ENCODE measurements around the gene MYOZ3. TPM values are rescaled to one million over a fixed set of nuclear protein-coding genes. Genes with fewer than 3 reads are reported as not detected.

The MYOZ3 gene
- total and polyA plus RNA-seq, 2 of the 8 experiments (the other 6 are each of a cell fraction or from before 2014, with no cell fraction given): 9.6 to 19.1 TPM

- H4K20me1 ChIP-seq (replicated peaks in 1 of 2; ENCODE audit: control insufficient read depth in 1 of 2, insufficient read depth in 2 of 2, low read length in 2 of 2): no peaks in the 10 kb centered on the region
- peak in 1 of 2 experiments; percentile 94 for DNase-seq (ENCODE audit: low read depth in 1 of 2, low spot score in 2 of 2)
- ChIA-PET POLR2A (ENCODE audit: partially characterized antibody) (interaction anchor here (0.6 to 8.2 kb wide), 7 partner anchors 16 to 207 kb away, joined by 3 to 70 read pairs (median 4); partner anchors contain the start of gene RPS14), CTCF (ENCODE audit: partially characterized antibody) (interaction anchor here (0.8 to 20.1 kb wide), 21 partner anchors 10 to 206 kb away, joined by 3 to 303 read pairs (median 4); partner anchors contain the start of gene SYNPO)
- FAIRE-seq: no peak
- peak overlapping the region; percentile 91 for H4K5ac ChIP-seq (ENCODE audit: insufficient read length, low read depth, low read length)
- H3K79me2 ChIP-seq (ENCODE audit: control insufficient read depth in 1 of 2, insufficient read depth in 2 of 2, low read length in 2 of 2): no peaks in the 10 kb centered on the region
- H2AK5ac ChIP-seq (ENCODE audit: low read depth, low read length): no peak overlapping the region
- no peak overlapping the region for H3K14ac ChIP-seq (ENCODE audit: insufficient read length)
- peak overlapping the region; percentile 2; the same call in 1 of the 2 replicates for H2BK12ac ChIP-seq (ENCODE audit: low read depth, low read length)
- H4K91ac ChIP-seq (replicated peaks; ENCODE audit: insufficient read length, low read length): peak overlapping the region; percentile 10
- WGBS, 2 experiments (ENCODE audit: extremely low coverage in 1 of 2, insufficient coverage in 1 of 2, insufficient read length in 1 of 2, insufficient replicate concordance in 2 of 2, low coverage in 1 of 2, low lambda C conversion rate in 2 of 2, missing lambda C conversion rate in 1 of 2): 0% methylated on average over 31 of the region's 99 CpGs; no CpG with 5 or more reads in 1 of the 2 experiments
- H3K9me3 ChIP-seq (ENCODE audit: insufficient read depth in 2 of 2, low read depth in 1 of 2, low read length in 1 of 2): no peaks in the 10 kb centered on the region
- peak overlapping the region; percentile 55 to 74 (median 60); a peak in 6 of 7 replicates for H3K9ac ChIP-seq (replicated peaks in 1 of 4; ENCODE audit: extremely low read depth in 1 of 4, low read depth in 3 of 4, low read length in 3 of 4)
- H3K23ac ChIP-seq (ENCODE audit: insufficient read length): no peak overlapping the region
- H3K56ac ChIP-seq (replicated peaks; ENCODE audit: insufficient read length, low read depth, low read length): peak overlapping the region; percentile 55
- peak overlapping the region; percentile 87; the same call in 1 of the 2 replicates for H2AFZ ChIP-seq (ENCODE audit: low read length)
- peak overlapping the region; percentile 44 to 78 (median 46) for H3K4me3 ChIP-seq (ENCODE audit: extremely low read depth in 1 of 4, insufficient read depth in 2 of 4, low read depth in 3 of 4, low read length in 4 of 4)
- H3K18ac ChIP-seq (ENCODE audit: extremely low read depth, low read length): peak overlapping the region; percentile 95
- H3K23me2 ChIP-seq (ENCODE audit: low read depth, low read length): peaks cover 2% of the 10 kb centered on the region; the same call in 1 of the 2 replicates
- no peaks in the 10 kb centered on the region for H3K36me3 ChIP-seq (ENCODE audit: control insufficient read depth in 2 of 4, insufficient read depth in 4 of 4, low read length in 3 of 4)
- peak overlapping the region; percentile 4 for H3K4ac ChIP-seq (replicated peaks; ENCODE audit: insufficient read length, low read depth, low read length)
- H2BK5ac ChIP-seq (ENCODE audit: low read depth, low read length): peak overlapping the region; percentile 56; the same call in 1 of the 2 replicates
- H4K8ac ChIP-seq (ENCODE audit: extremely low read depth, insufficient read depth, low read length): peak overlapping the region; percentile 95
- no peak overlapping the region for H2BK120ac ChIP-seq (replicated peaks; ENCODE audit: low read depth, low read length)
- H2BK20ac ChIP-seq (ENCODE audit: low read length): no peak overlapping the region
- H2BK15ac ChIP-seq (ENCODE audit: low read length): no peak overlapping the region
- peaks cover 0 to 11% (median 3%) of the 10 kb centered on the region in 4 experiments; a peak in 4 of 7 replicates for H3K4me1 ChIP-seq (replicated peaks in 1 of 4; ENCODE audit: control insufficient read depth in 3 of 4, insufficient read depth in 4 of 4, low read length in 3 of 4)
- no peaks in the 10 kb centered on the region; a peak in 1 of 7 replicates for H3K27me3 ChIP-seq (replicated peaks in 1 of 4; ENCODE audit: control insufficient read depth in 3 of 4, extremely low read depth in 1 of 4, insufficient read depth in 3 of 4, low read length in 3 of 4)
- no peaks in the 10 kb centered on the region for H3K79me1 ChIP-seq (ENCODE audit: low read depth, low read length)
- H3K4me2 ChIP-seq (ENCODE audit: insufficient read depth in 1 of 2, low read depth in 2 of 2, low read length in 2 of 2): peak overlapping the region; percentile 65 to 96
- no peak overlapping the region; the same call in 1 of the 2 replicates for H3K27ac ChIP-seq (ENCODE audit: low read depth, low read length)
- TF ChIP-seq, protein P1, sequence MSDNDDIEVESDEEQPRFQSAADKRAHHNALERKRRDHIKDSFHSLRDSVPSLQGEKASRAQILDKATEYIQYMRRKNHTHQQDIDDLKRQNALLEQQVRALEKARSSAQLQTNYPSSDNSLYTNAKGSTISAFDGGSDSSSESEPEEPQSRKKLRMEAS (IDR thresholded peaks at IDR 0.05): peak; percentile 59; the same call in 1 of the 2 replicates
- no peak for TF ChIP-seq RXRA (IDR thresholded peaks at IDR 0.05; ENCODE audit: insufficient read depth, low read depth, low read length)
- peak; percentile 44 for TF ChIP-seq TAF1 (IDR thresholded peaks at IDR 0.05; ENCODE audit: low read depth, low read length)
- peak in 2 of 3 experiments; percentile 57 to 82; a peak in 3 of 4 replicates for TF ChIP-seq CTCF (IDR thresholded peaks at IDR 0.05; ENCODE audit: control extremely low read depth in 1 of 3, insufficient read depth in 1 of 3, low read depth in 1 of 3, low read length in 3 of 3)
- no peak for TF ChIP-seq GABPA (IDR thresholded peaks at IDR 0.05; ENCODE audit: borderline replicate concordance, insufficient read depth, low read length)
- no peak for TF ChIP-seq RFX5 (IDR thresholded peaks at IDR 0.05; ENCODE audit: borderline replicate concordance, low read depth, low read length)
- no peak; the same call in 1 of the 2 replicates for TF ChIP-seq POLR2AphosphoS5 (IDR thresholded peaks at IDR 0.05; ENCODE audit: low read depth, low read length)
These were observed 4.6 kb upstream of the MYOZ3 start for GRCh38 chr5:150656191-150657132.
